Prostate gland (tissue), 2 donors: ENCODE measurements around the gene CTSA. TPM values are rescaled to one million over a fixed set of nuclear protein-coding genes. Genes with fewer than 3 reads are reported as not detected.

ENCODE experiments used
- DNase-seq: peaks from one replicate; pipeline ENCODE4 v3.0.0-alpha.2; 2019; ENCODE audit warnings: low spot score
- H3K27ac ChIP-seq, 2 donors: fragments of 200-600 bp; sonication (generic); 2 replicates each; pipeline ENCODE4 v1.5.1; 2017 to 2019
- H3K27me3 ChIP-seq: fragments of 200-600 bp; sonication (generic); replicated peaks from 2 replicates; pipeline ENCODE4 v1.5.1; 2019; ENCODE audit not compliant: insufficient read depth
- H3K36me3 ChIP-seq, 2 donors: fragments of 200-600 bp; sonication (generic); 1 replicate in 1 of 2; 2 replicates in 1 of 2; pipeline versions ENCODE4 v1.5.1 to v1.8.1; 2017 to 2019
- H3K4me1 ChIP-seq: fragments of 200-600 bp; sonication (generic); replicated peaks from 2 replicates; pipeline ENCODE4 v1.5.1; 2019
- H3K4me3 ChIP-seq, 2 donors: fragments of 200-600 bp; sonication (generic); 2 replicates each; pipeline ENCODE4 v1.5.1; 2017 to 2019
- H3K9me3 ChIP-seq: fragments of 200-600 bp; sonication (generic); 2 replicates; pipeline ENCODE4 v1.5.1; 2017
- CTCF ChIP-seq, 4 experiments: fragments of 200-600 bp in 2 of 4; fragments of 450-650 bp in 2 of 4; sonication (generic) in 2 of 4; IDR thresholded peaks; 1 replicate in 3 of 4; 2 replicates in 1 of 4; pipeline ENCODE4 v1.5.1; 2016 to 2019; ENCODE audit warnings: antibody characterized with exemption in 4 of 4, mild to moderate bottlenecking in 2 of 4, moderate library complexity in 2 of 4
- POLR2A ChIP-seq: fragments of 450-650 bp; IDR thresholded peaks from one replicate; pipeline ENCODE4 v1.6.1; 2016; ENCODE audit warnings: antibody characterized with exemption, mild to moderate bottlenecking
- POLR2AphosphoS5 ChIP-seq: sonication (generic); formaldehyde crosslinking; IDR thresholded peaks from one replicate; pipeline ENCODE4 v1.6.1; 2017; ENCODE audit warnings: antibody characterized with exemption
- WGBS: methylation state at CpG from one replicate; pipeline ENCODE4 v1.1.5; 2018; 5-methylcytosine and 5-hydroxymethylcytosine counted together
- intact Hi-C: fragments of 100-400 bp; cut with DNase I; formaldehyde crosslinking; loops from one replicate; pipeline ENCODE4 v1.14.2; 2022
- total RNA-seq, 2 donors: library from RNA; depleted of rRNA; stranded (reverse); fragments of >200 nt; gene quantifications; one replicate each; pipeline ENCODE4 v1.1.0, GENCODE V29; 2016

CTSA gene
- total RNA-seq, 2 donors from 2014 or later, result 37.9 to 215 TPM

DNA sequence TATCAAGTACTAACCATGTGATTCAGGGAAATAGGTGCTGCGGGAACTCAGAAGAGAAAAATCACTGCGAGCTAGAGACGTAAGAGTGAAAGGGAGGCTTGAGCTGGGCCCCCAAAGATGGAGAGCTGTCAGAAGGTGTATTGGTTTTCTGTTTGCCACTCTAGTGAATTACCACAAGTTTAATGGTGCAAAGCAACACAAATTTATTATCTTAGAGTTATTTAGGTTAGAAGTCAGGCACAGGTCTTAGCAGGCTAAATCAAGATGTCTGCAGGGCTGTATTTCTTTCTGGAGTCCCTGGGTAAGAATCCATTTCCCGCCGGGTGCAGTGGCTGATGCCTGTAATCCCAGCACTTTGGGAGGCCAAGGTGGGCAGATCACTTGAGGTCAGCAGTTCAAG lies 31.2 kb upstream of the CTSA start:
- TF ChIP-seq POLR2A (no peak), POLR2AphosphoS5 (no peak), CTCF (IDR thresholded peaks at IDR 0.05) (no peak)
- H3K27ac ChIP-seq, result no peak overlapping the region
- no peak for DNase-seq
- no peaks in the 10 kb centered on the region for H3K9me3 ChIP-seq
- no peak overlapping the region for H3K4me3 ChIP-seq
- H3K36me3 ChIP-seq, result no peaks in the 10 kb centered on the region
- 94% methylated on average over 5 of the region's 5 CpGs for WGBS
- H3K27me3 ChIP-seq, result no peaks in the 10 kb centered on the region
- H3K4me1 ChIP-seq, result peaks cover 14% of the 10 kb centered on the region
- intact Hi-C loops, result loop anchor here (5.0 kb wide), 1 partner anchor 38 kb away; no protein-coding TSS in a partner anchor

GRCh38 chr20:45860560-45861220 lies 30.4 kb upstream of the CTSA start:
- Histone ChIP-seq H3K4me1 (peaks cover 9% of the 10 kb centered on the region), H3K27ac (no peak overlapping the region), H3K4me3 (no peak overlapping the region), H3K27me3 (no peaks in the 10 kb centered on the region), H3K36me3 (no peaks in the 10 kb centered on the region), H3K9me3 (no peaks in the 10 kb centered on the region)
- WGBS, result 75% methylated on average over 7 of the region's 7 CpGs
- intact Hi-C loops, result no loop called here
- DNase-seq, result no peak
- TF ChIP-seq POLR2AphosphoS5 (no peak), POLR2A (no peak), CTCF (IDR thresholded peaks at IDR 0.05) (no peak)

GRCh38 chr20:45861221-45862075 lies 29.7 kb upstream of the CTSA start:
- DNase-seq, result no peak
- no peak overlapping the region for H3K27ac ChIP-seq
- H3K4me1 ChIP-seq, result peaks cover under 1% of the 10 kb centered on the region

GRCh38 chr20:45863543-45864470 lies 27.3 kb upstream of the CTSA start:
- intact Hi-C loops, result no loop called here
- no peaks in the 10 kb centered on the region for H3K9me3 ChIP-seq
- H3K27me3 ChIP-seq, result no peaks in the 10 kb centered on the region
- no peak overlapping the region for H3K4me3 ChIP-seq
- DNase-seq, result no peak
- 85% methylated on average over 7 of the region's 7 CpGs for WGBS
- no peaks in the 10 kb centered on the region for H3K36me3 ChIP-seq
- H3K4me1 ChIP-seq, result no peaks in the 10 kb centered on the region
- H3K27ac ChIP-seq, result no peak overlapping the region
- TF ChIP-seq POLR2A, result no peak
- TF ChIP-seq POLR2AphosphoS5, result no peak
- TF ChIP-seq CTCF (IDR thresholded peaks at IDR 0.05), result no peak

More at GRCh38 chr20:45861221-45862075, 29.7 kb upstream of the CTSA start:
- intact Hi-C loops, result no loop called here
- Histone ChIP-seq H3K9me3 (no peaks in the 10 kb centered on the region), H3K36me3 (no peaks in the 10 kb centered on the region), H3K27me3 (no peaks in the 10 kb centered on the region), H3K4me3 (no peak overlapping the region)
- 94% methylated on average over 7 of the region's 7 CpGs for WGBS
- no peak for TF ChIP-seq POLR2A
- no peak for TF ChIP-seq POLR2AphosphoS5

- H3K27me3 ChIP-seq, result no peaks in the 10 kb centered on the region
- no peak overlapping the region for H3K27ac ChIP-seq
- intact Hi-C loops, result no loop called here
- no peaks in the 10 kb centered on the region for H3K9me3 ChIP-seq
- TF ChIP-seq POLR2AphosphoS5, result no peak
- no peak for TF ChIP-seq CTCF (IDR thresholded peaks at IDR 0.05)
- no peak for TF ChIP-seq POLR2A
- H3K4me1 ChIP-seq, result no peaks in the 10 kb centered on the region
- no peaks in the 10 kb centered on the region for H3K36me3 ChIP-seq
- DNase-seq, result no peak
- H3K4me3 ChIP-seq, result no peak overlapping the region
- 94% methylated on average over 5 of the region's 5 CpGs for WGBS
These were observed 24.7 kb upstream of the CTSA start for GRCh38 chr20:45866454-45866853.
